Measurements from ENCODE around the gene CAST. TPM values are rescaled to one million over a fixed set of nuclear protein-coding genes. Genes with fewer than 3 reads are reported as not detected.

Gene CAST
- total RNA-seq, 2 donors from 2014 or later = 278 to 312 TPM

GRCh38 chr5:96753848-96754247, 91.7 kb downstream of the CAST start:
- intact Hi-C loops (cut with DNase I) = loop anchor here in 1 of 2 donors (10.0 kb wide), 1 partner anchor 411 kb away; no protein-coding TSS in a partner anchor
- no peak for DNase-seq (ENCODE audit: low spot score)

DNA sequence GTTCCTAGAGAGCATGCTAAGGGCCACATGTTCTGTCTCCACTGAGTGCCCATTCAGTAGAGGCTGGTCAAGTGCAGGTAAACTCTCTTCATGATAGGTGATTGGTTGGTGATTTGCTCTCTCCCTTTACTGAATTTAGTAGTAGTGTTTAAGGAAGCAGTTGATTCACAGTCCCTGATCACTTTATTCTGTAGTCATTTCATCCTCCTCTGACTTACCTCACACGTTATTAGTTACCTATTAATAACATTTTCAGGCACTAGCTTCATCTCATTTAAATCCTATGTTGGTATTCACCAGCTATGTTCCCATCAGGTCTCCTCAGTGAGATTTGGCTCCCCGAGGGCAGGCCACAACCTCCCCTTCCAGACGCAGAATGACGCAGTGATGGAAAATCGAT, 93.7 kb downstream of the CAST start:
- intact Hi-C loops (cut with DNase I) = loop anchor here in 1 of 2 donors (10.0 kb wide), 1 partner anchor 409 kb away; no protein-coding TSS in a partner anchor
- DNase-seq (ENCODE audit: low spot score) = no peak

DNA sequence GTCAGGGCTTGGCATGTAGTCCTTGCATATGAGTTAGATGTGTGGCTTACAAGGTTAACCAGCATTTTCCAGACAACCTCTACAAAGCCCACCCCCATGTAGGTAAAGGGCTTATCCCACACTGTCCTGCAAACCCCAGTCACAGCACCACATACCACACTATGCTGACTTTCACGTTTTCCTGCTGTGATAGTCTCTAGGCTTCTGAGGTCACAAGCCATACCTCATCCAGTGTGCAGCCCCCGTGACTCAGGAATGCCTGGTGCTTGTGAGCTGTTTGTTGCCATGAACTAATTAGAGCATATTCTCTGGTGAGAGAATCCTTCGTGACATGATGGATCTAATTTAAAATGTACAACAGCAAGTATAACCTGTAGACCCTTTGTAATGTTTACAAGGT, 94.8 kb downstream of the CAST start:
- intact Hi-C loops (cut with DNase I) = loop anchor here in 1 of 2 donors (10.0 kb wide), 1 partner anchor 408 kb away; no protein-coding TSS in a partner anchor
- DNase-seq (ENCODE audit: low spot score) = no peak

DNA sequence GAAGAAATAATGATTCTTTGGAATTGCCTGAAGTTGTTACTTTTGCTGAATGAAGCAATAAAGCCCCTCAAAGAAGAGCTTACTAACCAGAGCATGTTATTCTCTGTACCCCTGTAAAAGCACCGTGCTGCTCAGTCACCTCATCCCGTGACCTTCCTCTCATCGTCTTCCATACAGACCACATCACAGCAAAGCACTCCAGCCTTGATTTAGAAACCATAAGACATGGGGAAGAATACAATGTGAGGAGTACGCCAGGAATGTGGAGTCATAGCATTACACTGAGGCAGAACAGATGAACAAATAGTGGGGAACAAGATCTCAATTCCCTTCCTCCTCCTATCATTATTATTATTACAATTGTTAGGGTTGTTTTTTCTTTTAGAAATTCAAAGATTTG, 96.4 kb downstream of the CAST start:
- intact Hi-C loops (cut with DNase I) = loop anchor here in 1 of 2 donors (10.0 kb wide), 1 partner anchor 406 kb away; no protein-coding TSS in a partner anchor
- DNase-seq (ENCODE audit: low spot score) = no peak

GRCh38 chr5:96761618-96762017, 99.4 kb downstream of the CAST start:
- intact Hi-C loops (cut with DNase I) = no loop called here
- no peak for DNase-seq (ENCODE audit: low spot score)

DNA sequence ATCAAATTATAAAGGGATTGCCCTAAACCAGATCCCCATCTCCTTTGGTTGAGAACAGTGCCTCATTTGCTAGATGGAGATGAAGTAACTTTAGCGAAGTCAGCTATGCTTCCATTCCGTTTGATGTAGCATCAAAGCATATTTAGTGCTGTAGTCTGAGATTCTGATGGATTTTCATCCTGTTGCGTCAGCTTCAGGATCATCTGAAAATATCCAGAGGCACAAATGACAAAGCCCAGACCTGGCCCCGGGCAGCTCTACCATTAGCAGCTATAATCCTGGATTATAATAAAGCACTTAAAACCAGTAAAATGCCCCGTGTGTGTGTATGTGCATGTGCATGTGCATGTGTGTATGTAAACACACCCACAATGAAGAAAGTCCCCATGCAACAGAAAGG, 100.8 kb downstream of the CAST start:
- intact Hi-C loops (cut with DNase I) = no loop called here
- no peak for DNase-seq (ENCODE audit: low spot score)

GRCh38 chr5:96765043-96765442, 102.9 kb downstream of the CAST start:
- intact Hi-C loops (cut with DNase I) = no loop called here
- no peak for DNase-seq (ENCODE audit: low spot score)

DNA sequence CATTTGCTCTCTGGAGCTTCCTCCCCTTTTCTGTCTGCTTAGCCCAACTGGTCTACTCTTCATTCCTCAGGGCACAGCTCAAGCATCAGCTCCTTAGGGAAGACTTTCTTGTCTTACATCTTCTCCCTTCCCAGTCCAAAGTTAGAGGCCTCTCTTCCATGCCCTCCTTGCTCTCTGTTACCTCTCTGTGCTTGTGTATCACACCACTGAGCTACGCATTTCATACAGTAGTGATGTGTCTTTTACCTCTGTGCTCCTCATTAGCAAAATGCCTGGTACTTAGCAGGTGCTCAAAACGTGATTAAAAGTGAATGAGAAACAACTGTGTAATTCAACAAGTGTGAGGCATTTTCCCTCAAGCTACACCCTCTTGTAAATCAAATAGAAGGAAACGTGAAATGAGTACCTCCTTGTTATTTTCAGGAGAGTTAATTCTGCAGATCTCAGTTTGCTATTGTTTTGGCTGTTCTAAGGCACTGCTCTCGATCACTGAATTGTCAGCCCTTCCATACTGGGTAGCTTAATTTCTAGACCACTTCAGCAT, 106.6 kb downstream of the CAST start:
- no peak for DNase-seq (ENCODE audit: low spot score)
- intact Hi-C loops (cut with DNase I) = no loop called here

- no peak for DNase-seq (ENCODE audit: low spot score)
- intact Hi-C loops (cut with DNase I) = no loop called here
These were observed 109.2 kb downstream of the CAST start for GRCh38 chr5:96771395-96771794.

DNA sequence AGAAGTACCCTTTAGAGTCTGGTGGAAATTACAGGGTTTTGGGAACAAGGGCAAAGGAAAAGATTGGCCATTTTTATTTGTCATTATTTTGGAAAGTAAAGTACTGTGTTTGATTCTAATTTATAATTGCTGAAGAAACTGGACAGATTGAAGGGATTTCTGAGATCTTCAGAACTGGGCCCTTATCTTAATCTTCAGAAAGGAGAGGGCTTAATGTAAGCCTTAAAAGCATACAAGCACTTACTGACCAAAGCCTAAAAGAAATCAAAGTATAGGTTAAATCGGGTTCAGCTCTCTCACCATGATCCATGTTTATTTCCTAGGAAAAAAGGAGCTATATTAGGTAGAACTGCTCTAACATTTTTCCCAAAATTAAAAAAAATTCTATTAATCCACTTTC, 109.9 kb downstream of the CAST start:
- intact Hi-C loops (cut with DNase I) = no loop called here
- DNase-seq (ENCODE audit: low spot score) = no peak

GRCh38 chr5:96772542-96772941, 110.4 kb downstream of the CAST start:
- intact Hi-C loops (cut with DNase I) = no loop called here
- DNase-seq (ENCODE audit: low spot score) = no peak

GRCh38 chr5:96775050-96775449, 112.9 kb downstream of the CAST start:
- intact Hi-C loops (cut with DNase I) = no loop called here

DNA sequence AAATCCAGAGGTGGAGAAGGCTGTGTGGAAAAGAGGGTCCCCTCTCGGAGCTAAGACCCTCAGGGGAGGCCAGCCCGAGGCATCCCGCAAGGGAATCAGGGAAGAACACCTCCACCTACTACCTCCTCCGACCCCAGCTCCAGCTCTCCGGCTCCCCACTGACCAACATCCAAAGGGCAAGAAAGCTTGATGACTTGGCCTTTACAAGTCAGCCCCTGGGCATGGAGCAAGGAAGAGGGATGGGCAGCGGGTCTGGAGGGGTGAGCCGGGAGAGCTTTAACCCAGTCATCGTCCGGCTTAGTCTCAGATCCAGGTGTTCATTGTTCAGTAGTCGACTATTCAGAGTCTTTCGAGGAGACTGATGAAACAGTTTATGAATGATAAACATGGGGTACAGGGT, 113.5 kb downstream of the CAST start:
- intact Hi-C loops (cut with DNase I) = no loop called here
- DNase-seq (ENCODE audit: low spot score) = no peak

More at GRCh38 chr5:96775050-96775449, 112.9 kb downstream of the CAST start:
- no peak for DNase-seq (ENCODE audit: low spot score)

DNA sequence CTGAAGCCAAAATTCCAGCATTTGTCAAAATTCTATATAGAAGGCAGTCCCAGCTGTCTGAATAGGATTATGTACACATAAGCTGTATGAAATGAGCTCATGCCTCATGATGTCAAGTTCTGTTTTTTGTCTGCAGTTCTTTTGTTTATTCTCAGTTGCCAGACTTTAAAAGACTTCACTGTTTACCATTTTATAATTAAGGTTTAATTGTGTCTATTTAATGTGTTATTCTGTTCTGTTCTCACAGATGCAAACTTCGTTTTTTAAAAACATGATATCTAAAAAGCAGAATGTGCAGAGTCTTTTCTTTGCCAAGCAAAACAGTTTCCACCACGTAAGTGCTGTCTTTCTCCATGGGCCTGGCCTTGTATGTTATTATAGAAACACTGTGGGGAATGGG, 114.4 kb downstream of the CAST start:
- DNase-seq (ENCODE audit: low spot score) = no peak
- intact Hi-C loops (cut with DNase I) = no loop called here

GRCh38 chr5:96778409-96778808, 116.2 kb downstream of the CAST start:
- intact Hi-C loops (cut with DNase I) = no loop called here
- DNase-seq (ENCODE audit: low spot score) = no peak

- no peak for DNase-seq (ENCODE audit: low spot score)
- intact Hi-C loops (cut with DNase I) = no loop called here
These were observed 118.5 kb downstream of the CAST start for GRCh38 chr5:96780626-96781025.

GRCh38 chr5:96781031-96781971, 119.1 kb downstream of the CAST start:
- DNase-seq (ENCODE audit: low spot score) = no peak
- intact Hi-C loops (cut with DNase I) = no loop called here

- DNase-seq (ENCODE audit: low spot score) = no peak
- intact Hi-C loops (cut with DNase I) = no loop called here
These were observed 121.2 kb downstream of the CAST start for GRCh38 chr5:96783326-96783725.

DNA sequence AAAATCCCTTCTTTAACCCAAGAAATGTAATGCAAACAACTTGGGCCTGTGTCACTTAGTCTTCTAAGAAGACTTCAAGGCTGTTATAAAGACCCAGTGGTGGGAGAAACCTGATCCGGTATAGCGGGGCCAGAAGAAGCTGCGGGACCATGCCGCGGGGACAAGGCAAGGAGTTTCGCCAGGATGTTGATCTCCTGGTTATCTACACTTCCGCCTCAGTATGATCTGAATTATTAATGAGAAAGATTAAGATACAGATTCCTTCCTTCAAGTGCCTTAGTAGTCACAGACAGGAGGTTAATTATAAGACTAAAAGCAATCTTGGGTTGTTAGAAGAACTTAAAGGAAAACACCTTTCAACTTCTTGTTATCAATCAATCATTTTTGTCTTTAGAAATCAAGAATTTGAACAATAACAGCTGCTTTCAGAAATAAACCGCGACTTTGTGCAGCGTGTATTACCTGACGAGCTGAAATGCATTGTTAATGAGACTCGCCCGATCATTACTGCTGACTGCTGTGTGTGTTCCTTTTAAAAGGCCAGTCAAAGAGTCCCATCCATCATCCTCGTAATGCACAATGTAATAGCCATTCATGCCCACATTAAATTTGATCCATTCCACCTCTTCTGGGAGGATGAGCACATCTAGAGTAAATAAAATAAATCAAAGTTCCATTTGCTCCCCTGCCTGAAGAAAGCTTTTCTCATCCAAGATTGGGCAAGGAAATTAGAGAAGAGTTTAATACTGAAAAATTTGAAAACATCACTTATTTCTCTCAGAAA, 123.3 kb downstream of the CAST start:
- intact Hi-C loops (cut with DNase I) = no loop called here

More for the DNA sequence above, 123.3 kb downstream of the CAST start:
- DNase-seq (ENCODE audit: low spot score) = no peak
